GM19238 (cell line): ENCODE results near the gene ATP13A3.

ENCODE experiments used
- DNase-seq: peaks from one replicate; pipeline ENCODE4 v3.0.0; 2011; ENCODE audit warnings: low spot score; ENCODE audit not compliant: insufficient read length

The ATP13A3 gene

GRCh38 chr3:194373899-194374298 lies 112.9 kb downstream of the ATP13A3 start:
- DNase-seq, result no peak

- no peak for DNase-seq
These were observed 113.8 kb downstream of the ATP13A3 start for GRCh38 chr3:194373028-194373427.

- no peak for DNase-seq
These were observed 116.0 kb downstream of the ATP13A3 start for GRCh38 chr3:194370753-194371152.

GRCh38 chr3:194369522-194370279 lies 117.1 kb downstream of the ATP13A3 start, which contains the start of gene LRRC15:
TSS of gene LRRC15 (minus strand) at chr3:194369743. CDS start at chr3:194361043, 8,700 bp downstream.
- no peak for DNase-seq

- DNase-seq, result no peak
These were observed 117.9 kb downstream of the ATP13A3 start for GRCh38 chr3:194368918-194369317.

GRCh38 chr3:194367992-194368841 lies 118.6 kb downstream of the ATP13A3 start:
- DNase-seq, result no peak

- DNase-seq, result no peak
These were observed 120.8 kb downstream of the ATP13A3 start for GRCh38 chr3:194365978-194366490.

GRCh38 chr3:194365526-194365925 lies 121.3 kb downstream of the ATP13A3 start:
- DNase-seq, result no peak

GRCh38 chr3:194364652-194365434 lies 122.0 kb downstream of the ATP13A3 start:
- no peak for DNase-seq

GRCh38 chr3:194364314-194364651 lies 122.5 kb downstream of the ATP13A3 start:
- DNase-seq, result no peak

GRCh38 chr3:194360568-194360967 lies 126.2 kb downstream of the ATP13A3 start:
- no peak for DNase-seq

GRCh38 chr3:194357681-194358080 lies 129.1 kb downstream of the ATP13A3 start:
- no peak for DNase-seq

GRCh38 chr3:194355379-194355778 lies 131.4 kb downstream of the ATP13A3 start:
- DNase-seq, result no peak

GRCh38 chr3:194354315-194354714 lies 132.5 kb downstream of the ATP13A3 start:
- no peak for DNase-seq
